ENCODE data around the gene MAP3K21. TPM values are rescaled to one million over a fixed set of nuclear protein-coding genes. Genes with fewer than 3 reads are reported as not detected.

Gene MAP3K21
- total RNA-seq, 2 donors from 2014 or later = 0.14 to 2.8 TPM

DNA sequence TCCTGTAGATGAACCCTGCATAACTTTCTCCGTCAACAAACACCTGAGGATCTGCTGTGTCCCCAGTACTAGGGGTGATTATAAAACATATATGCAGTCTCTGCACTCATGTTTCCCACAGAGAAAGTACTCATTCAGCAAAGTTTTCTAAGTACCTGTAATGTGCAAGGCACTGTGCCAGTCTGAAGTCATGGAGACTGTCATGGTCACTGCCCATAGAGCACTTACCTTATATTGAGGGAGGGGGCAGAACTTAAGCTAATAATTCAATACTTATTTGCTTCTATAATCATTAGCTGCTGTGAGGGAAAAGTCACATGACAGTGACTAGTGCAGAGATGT, 41.2 kb downstream of the MAP3K21 start:
- H3K27ac ChIP-seq = no peak overlapping the region
- no peaks in the 10 kb centered on the region for H3K36me3 ChIP-seq
- H3K4me1 ChIP-seq (ENCODE audit: control insufficient read depth in 1 of 2, low read depth in 2 of 2) = no peaks in the 10 kb centered on the region
- DNase-seq (ENCODE audit: low spot score) = no peak
- TF ChIP-seq CTCF (IDR thresholded peaks at IDR 0.05) = no peak
- H3K9me3 ChIP-seq = no peaks in the 10 kb centered on the region
- no peaks in the 10 kb centered on the region for H3K27me3 ChIP-seq (replicated peaks; ENCODE audit: insufficient read depth)
- ATAC-seq (ENCODE audit: insufficient number of reproducible peaks, low FRiP score, low read depth) = no peak
- H3K4me3 ChIP-seq = no peak overlapping the region

GRCh38 chr1:233372218-233373120, 44.9 kb downstream of the MAP3K21 start:
- Histone ChIP-seq H3K27ac (no peak overlapping the region), H3K4me1 (ENCODE audit: control insufficient read depth in 1 of 2, low read depth in 2 of 2) (no peaks in the 10 kb centered on the region), H3K27me3 (replicated peaks; ENCODE audit: insufficient read depth) (no peaks in the 10 kb centered on the region), H3K36me3 (no peaks in the 10 kb centered on the region), H3K9me3 (no peaks in the 10 kb centered on the region), H3K4me3 (no peak overlapping the region)
- no peak for DNase-seq (ENCODE audit: low spot score)
- no peak for ATAC-seq (ENCODE audit: insufficient number of reproducible peaks, low FRiP score, low read depth)
- TF ChIP-seq CTCF (IDR thresholded peaks at IDR 0.05) = no peak

DNA sequence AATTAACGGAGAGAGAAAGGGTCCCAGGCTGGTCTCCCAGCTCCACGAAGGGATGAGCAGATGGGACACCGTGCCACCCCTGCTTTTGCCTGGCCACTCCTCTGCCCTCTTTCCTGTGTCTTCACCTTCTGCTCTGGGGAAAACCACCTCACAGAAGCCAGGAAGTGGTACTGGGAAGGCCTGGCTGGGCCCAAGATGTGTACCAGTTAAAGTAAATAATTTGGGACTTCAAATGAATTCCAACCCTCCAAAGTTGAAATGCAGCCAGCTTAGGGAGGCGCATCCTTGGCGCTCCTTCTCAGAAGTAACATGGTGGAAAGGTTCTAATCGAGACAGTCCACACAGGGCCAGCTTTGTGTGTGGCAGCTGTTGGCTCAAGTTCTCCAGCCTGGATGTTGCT, 45.7 kb downstream of the MAP3K21 start:
- Histone ChIP-seq H3K27ac (no peak overlapping the region), H3K4me1 (ENCODE audit: control insufficient read depth in 1 of 2, low read depth in 2 of 2) (no peaks in the 10 kb centered on the region), H3K9me3 (no peaks in the 10 kb centered on the region), H3K36me3 (no peaks in the 10 kb centered on the region), H3K4me3 (no peak overlapping the region), H3K27me3 (replicated peaks; ENCODE audit: insufficient read depth) (no peaks in the 10 kb centered on the region)
- ATAC-seq (ENCODE audit: insufficient number of reproducible peaks, low FRiP score, low read depth) = no peak
- no peak for DNase-seq (ENCODE audit: low spot score)
- TF ChIP-seq CTCF (IDR thresholded peaks at IDR 0.05) = no peak

DNA sequence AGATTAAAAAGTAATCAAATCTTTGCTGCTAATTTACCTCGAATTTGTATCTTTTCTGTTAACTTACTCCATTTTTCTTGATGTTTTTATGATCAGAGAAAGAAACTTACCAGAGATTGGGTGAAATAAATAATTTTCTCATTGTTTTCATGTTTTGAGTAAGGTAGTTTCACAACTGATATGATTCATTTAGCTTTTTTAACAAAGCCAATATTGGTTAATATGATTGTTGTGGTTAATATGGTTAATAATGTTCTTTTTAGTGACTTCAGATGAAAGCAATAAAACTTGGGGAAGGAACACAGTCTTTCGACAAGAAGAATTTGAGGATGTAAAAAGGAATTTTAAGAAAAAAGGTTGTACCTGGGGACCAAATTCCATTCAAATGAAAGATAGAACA, 48.1 kb downstream of the MAP3K21 start:
- no peak for ATAC-seq (ENCODE audit: insufficient number of reproducible peaks, low FRiP score, low read depth)
- Histone ChIP-seq H3K4me3 (no peak overlapping the region), H3K27me3 (replicated peaks; ENCODE audit: insufficient read depth) (no peaks in the 10 kb centered on the region), H3K36me3 (no peaks in the 10 kb centered on the region), H3K4me1 (ENCODE audit: control insufficient read depth in 1 of 2, low read depth in 2 of 2) (no peaks in the 10 kb centered on the region), H3K9me3 (no peaks in the 10 kb centered on the region), H3K27ac (no peak overlapping the region)
- DNase-seq (ENCODE audit: low spot score) = no peak
- TF ChIP-seq CTCF (IDR thresholded peaks at IDR 0.05) = no peak

GRCh38 chr1:233376382-233377110, 49.0 kb downstream of the MAP3K21 start:
- no peak for TF ChIP-seq CTCF (IDR thresholded peaks at IDR 0.05)

More at GRCh38 chr1:233376382-233377110, 49.0 kb downstream of the MAP3K21 start:
- ATAC-seq (ENCODE audit: insufficient number of reproducible peaks, low FRiP score, low read depth) (no peak), DNase-seq (ENCODE audit: low spot score) (no peak)
- Histone ChIP-seq H3K27ac (no peak overlapping the region), H3K4me1 (ENCODE audit: control insufficient read depth in 1 of 2, low read depth in 2 of 2) (no peaks in the 10 kb centered on the region), H3K9me3 (no peaks in the 10 kb centered on the region), H3K36me3 (no peaks in the 10 kb centered on the region), H3K27me3 (replicated peaks; ENCODE audit: insufficient read depth) (no peaks in the 10 kb centered on the region), H3K4me3 (no peak overlapping the region)

Measured in thoracic aorta (tissue), 2 donors.